ENCODE measurements around the gene RND3.

DNA sequence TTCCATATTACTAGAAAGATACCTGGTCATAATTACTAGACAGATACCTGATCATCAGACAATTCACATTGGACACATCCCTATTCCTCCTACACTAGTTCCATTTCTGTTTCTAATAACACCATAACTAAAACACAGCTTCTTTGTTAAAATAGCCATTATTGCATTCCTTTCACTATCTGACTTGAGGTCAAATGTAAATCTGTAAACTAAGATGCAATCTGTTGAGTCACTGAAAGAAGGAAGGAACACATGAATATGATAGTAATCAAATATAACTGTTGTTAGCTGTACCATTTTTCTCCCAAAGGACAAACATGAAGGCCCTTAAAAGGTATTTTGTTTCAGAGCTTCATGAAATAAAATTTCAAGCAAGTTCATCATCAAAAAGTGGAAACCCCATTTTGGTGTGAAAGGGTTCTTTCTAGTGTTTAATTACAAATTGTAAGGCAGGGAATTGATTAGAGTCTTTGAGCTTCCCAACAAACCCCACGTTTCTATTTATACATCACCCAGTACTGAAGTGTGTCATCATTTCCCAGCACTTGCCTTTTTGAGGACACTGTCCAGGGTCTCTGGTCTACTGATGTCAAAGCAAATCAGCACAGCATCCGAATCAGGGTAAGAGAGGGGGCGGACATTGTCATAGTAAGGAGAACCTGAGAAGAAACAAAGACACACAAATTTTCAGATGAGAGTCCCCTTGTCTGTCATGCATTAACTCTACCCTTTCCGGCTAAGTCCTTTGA is 13.0 kb downstream of the RND3 start:
- TF ChIP-seq EZH2 (IDR thresholded peaks at IDR 0.05; ENCODE audit: insufficient read depth, poor library complexity, severe bottlenecking) (no peak), EZH2phosphoT487 (IDR thresholded peaks at IDR 0.05; ENCODE audit: insufficient read depth, low read depth) (no peak)
